NB4 (cell line): ENCODE measurements around the gene CPE.

Source experiments
- MYC ChIP-seq: IDR thresholded peaks from 2 replicates; pipeline ENCODE4 v1.6.1; 2011; ENCODE audit warnings: low read depth, low read length
- POLR2A ChIP-seq: IDR thresholded peaks from 2 replicates; pipeline ENCODE4 v1.6.1; 2011; ENCODE audit warnings: mild to moderate bottlenecking; ENCODE audit not compliant: insufficient read length; ENCODE audit errors: extremely low read depth
- TF ChIP-seq, protein P1 (sequence below): IDR thresholded peaks from one replicate; pipeline ENCODE4 v1.5.1; 2012; ENCODE audit warnings: low read depth, low read length
- TF ChIP-seq, protein P2 (sequence below): IDR thresholded peaks from 2 replicates; pipeline ENCODE4 v1.6.1; 2011; ENCODE audit warnings: low read depth, low read length

DNA sequence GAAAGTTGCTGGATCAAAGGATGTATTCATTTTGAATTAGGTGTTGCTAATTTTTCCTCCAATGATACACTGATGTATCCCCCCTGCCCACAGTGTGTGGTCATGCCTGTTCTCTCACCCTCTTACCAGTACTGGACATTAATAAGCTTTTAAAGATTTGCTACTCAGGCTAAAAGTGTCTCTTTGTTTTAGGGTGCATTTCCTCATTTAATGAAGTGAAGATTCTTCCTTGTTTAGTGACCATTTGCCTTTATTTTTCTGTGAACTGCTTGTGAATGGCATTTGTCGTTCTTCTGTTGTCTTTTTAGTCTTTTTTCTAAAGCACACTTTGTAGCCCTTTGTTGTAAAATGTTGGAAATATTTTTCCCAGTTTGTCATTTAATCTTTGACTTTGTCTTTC lies 46.3 kb upstream of the CPE start:
- TF ChIP-seq, protein P1, sequence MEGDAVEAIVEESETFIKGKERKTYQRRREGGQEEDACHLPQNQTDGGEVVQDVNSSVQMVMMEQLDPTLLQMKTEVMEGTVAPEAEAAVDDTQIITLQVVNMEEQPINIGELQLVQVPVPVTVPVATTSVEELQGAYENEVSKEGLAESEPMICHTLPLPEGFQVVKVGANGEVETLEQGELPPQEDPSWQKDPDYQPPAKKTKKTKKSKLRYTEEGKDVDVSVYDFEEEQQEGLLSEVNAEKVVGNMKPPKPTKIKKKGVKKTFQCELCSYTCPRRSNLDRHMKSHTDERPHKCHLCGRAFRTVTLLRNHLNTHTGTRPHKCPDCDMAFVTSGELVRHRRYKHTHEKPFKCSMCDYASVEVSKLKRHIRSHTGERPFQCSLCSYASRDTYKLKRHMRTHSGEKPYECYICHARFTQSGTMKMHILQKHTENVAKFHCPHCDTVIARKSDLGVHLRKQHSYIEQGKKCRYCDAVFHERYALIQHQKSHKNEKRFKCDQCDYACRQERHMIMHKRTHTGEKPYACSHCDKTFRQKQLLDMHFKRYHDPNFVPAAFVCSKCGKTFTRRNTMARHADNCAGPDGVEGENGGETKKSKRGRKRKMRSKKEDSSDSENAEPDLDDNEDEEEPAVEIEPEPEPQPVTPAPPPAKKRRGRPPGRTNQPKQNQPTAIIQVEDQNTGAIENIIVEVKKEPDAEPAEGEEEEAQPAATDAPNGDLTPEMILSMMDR: no peak
- TF ChIP-seq, protein P2, sequence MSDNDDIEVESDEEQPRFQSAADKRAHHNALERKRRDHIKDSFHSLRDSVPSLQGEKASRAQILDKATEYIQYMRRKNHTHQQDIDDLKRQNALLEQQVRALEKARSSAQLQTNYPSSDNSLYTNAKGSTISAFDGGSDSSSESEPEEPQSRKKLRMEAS: no peak
- TF ChIP-seq POLR2A (no peak), MYC (no peak)
